CD4-positive, alpha-beta memory T cell (primary cell): ENCODE measurements around the gene EFCAB11. TPM values are rescaled to one million over a fixed set of nuclear protein-coding genes. Genes with fewer than 3 reads are reported as not detected.
A peak's percentile ranks its signal among the peaks of the same experiment; 100 is the strongest.

Source experiments
- CTCF ChIA-PET: fragments of 350-600 bp; sonication (Branson Sonifier 250); formaldehyde crosslinking; loops from one replicate; lab custom pipeline; 2021; ENCODE audit warnings: inconsistent platforms; ENCODE audit not compliant: partially characterized antibody; lab: Charles Lee
- POLR2A ChIA-PET: fragments of 350-600 bp; sonication (Branson Sonifier 250); formaldehyde crosslinking; loops from one replicate; lab custom pipeline; 2021; ENCODE audit not compliant: partially characterized antibody; lab: Charles Lee
- DNase-seq, 5 donors: peaks; one replicate each; pipeline versions ENCODE4 v3.0.0 to v3.0.0-alpha.2; 2020 to 2022; ENCODE audit warnings: mixed read lengths in 1 of 5
- H3K27ac ChIP-seq: one replicate; pipeline ENCODE4 v1.7.0; 2013; ENCODE audit warnings: low read depth, low read length
- H3K27me3 ChIP-seq: 2 replicates; pipeline ENCODE4 v1.7.0; 2013; ENCODE audit warnings: mild to moderate bottlenecking, low read length, moderate library complexity; ENCODE audit not compliant: insufficient read depth
- H3K36me3 ChIP-seq: 2 replicates; pipeline ENCODE4 v1.7.0; 2013; ENCODE audit warnings: mild to moderate bottlenecking, low read length, moderate library complexity; ENCODE audit not compliant: insufficient read depth
- H3K4me1 ChIP-seq: 2 replicates; pipeline ENCODE4 v1.7.0; 2013; ENCODE audit warnings: mild to moderate bottlenecking, low read length, moderate library complexity; ENCODE audit not compliant: insufficient read depth
- H3K4me3 ChIP-seq, 2 donors: one replicate each; pipeline ENCODE4 v1.7.0; 2013; ENCODE audit warnings: low read length in 2 of 2, mild to moderate bottlenecking in 1 of 2
- H3K9me3 ChIP-seq, 2 donors: one replicate each; pipeline ENCODE4 v1.7.0; 2013; ENCODE audit warnings: low read length in 2 of 2, control low read depth in 1 of 2; ENCODE audit not compliant: control insufficient read depth in 1 of 2
- H3K27ac Mint-ChIP-seq, 7 donors: one replicate each; pipeline ENCODE4 v1.8.0; 2020 to 2021; ENCODE audit warnings: mixed read lengths in 7 of 7, mild to moderate bottlenecking in 6 of 7, inconsistent platforms in 3 of 7, moderate library complexity in 3 of 7
- H3K27me3 Mint-ChIP-seq, 2 donors: one replicate each; pipeline ENCODE4 v1.8.0; 2020 to 2021; ENCODE audit warnings: mixed read lengths in 2 of 2
- H3K36me3 Mint-ChIP-seq, 2 donors: one replicate each; pipeline ENCODE4 v1.8.0; 2020 to 2021; ENCODE audit warnings: mixed read lengths in 2 of 2, inconsistent platforms in 1 of 2, mild to moderate bottlenecking in 1 of 2
- H3K4me1 Mint-ChIP-seq, 4 donors: one replicate each; pipeline ENCODE4 v1.8.0; 2020 to 2021; ENCODE audit warnings: mixed read lengths in 4 of 4, mild to moderate bottlenecking in 1 of 4
- H3K4me3 Mint-ChIP-seq, 8 donors: one replicate each; pipeline ENCODE4 v1.8.0; 2020 to 2021; ENCODE audit warnings: mixed read lengths in 8 of 8, mild to moderate bottlenecking in 7 of 8, moderate library complexity in 6 of 8, inconsistent platforms in 3 of 8
- H3K9me3 Mint-ChIP-seq, 8 donors: one replicate each; pipeline ENCODE4 v1.8.0; 2020 to 2021; ENCODE audit warnings: mixed read lengths in 8 of 8, mild to moderate bottlenecking in 5 of 8, inconsistent platforms in 3 of 8, moderate library complexity in 1 of 8
- intact Hi-C: fragments of 100-400 bp; cut with micrococcal nuclease; formaldehyde crosslinking; loops from one replicate; pipeline ENCODE4 v1.15.1; 2023
- polyA plus RNA-seq, 2 donors: library from polyadenylated mRNA; unstranded; fragments of 300-500 nt; fragmentation: Illumina TruSeq; gene quantifications; one replicate each; pipeline ENCODE4 v1.2.3, GENCODE V29; 2021
- total RNA-seq, 2 experiments: library from RNA; stranded (reverse); gene quantifications; one replicate each; pipeline ENCODE4 v1.2.3, GENCODE V29; 2021

Gene EFCAB11
- total and polyA plus RNA-seq, 4 experiments from 2014 or later = 0.36 to 2.6 (median 1.9) TPM

DNA sequence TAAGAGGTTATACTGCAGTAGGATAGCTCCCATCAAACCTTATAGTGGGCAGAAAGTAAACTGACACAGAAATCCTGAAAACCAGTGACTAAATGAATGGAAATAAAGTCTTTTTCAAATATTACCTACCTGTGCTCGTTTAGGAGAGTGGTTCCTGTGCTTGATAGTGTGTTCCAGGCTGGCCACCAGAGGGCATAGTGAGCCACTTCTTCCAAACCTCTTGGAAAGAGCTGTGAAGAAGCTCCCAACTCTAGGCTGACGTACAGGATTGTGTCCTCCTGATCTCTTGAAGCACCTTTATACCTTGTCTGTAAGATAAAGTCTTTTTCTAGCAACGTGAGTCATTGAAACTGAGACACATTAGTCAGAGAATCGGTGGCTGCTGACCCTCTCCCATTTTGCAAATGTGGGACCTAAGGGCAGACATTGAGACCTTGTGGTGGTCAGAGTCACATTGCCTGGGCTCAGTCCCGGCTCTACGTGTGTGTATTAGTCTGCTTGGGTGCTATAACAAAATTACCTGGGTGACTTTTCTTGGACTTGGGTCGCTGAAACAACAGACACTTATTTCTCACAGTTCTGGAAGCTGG, 18.8 kb upstream of the EFCAB11 start:
- H3K27ac ChIP-seq = no peak overlapping the region
- intact Hi-C loops = loop anchor here (1.0 to 2.0 kb wide), 2 partner anchors 17 to 34 kb away; no protein-coding TSS in a partner anchor

DNA sequence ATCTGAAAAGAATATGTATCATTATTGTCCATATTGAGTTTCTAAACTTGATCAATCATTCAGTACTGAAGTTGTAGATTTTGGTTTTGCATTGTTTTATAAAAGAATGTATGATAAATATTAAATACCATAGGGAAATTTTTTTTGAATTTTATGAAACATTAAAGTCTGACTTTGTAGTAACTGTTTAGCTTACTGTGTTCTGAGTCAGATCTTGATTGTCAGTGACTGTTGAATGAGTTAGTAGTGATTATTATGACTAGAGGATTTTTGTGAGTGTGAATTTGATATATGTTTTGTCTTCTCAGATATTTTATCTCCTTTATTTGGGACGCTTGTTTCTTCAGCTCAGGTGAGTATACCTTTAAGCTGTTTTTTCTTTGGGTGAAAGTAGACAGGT, 11.3 kb upstream of the EFCAB11 start:
- Histone ChIP-seq H3K4me1 (peaks cover 4% of the 10 kb centered on the region), H3K4me3 (no peak overlapping the region), H3K9me3 (no peaks in the 10 kb centered on the region), H3K36me3 (peaks cover 45% of the 10 kb centered on the region), H3K27ac (no peak overlapping the region), H3K27me3 (no peaks in the 10 kb centered on the region)
- ChIA-PET CTCF (interaction anchor here (0.8 to 7.6 kb wide), 3 partner anchors 6 to 27 kb away, joined by 4 to 52 read pairs (median 4); no protein-coding TSS in a partner anchor), POLR2A (interaction anchor here (2.1 kb wide), 1 partner anchor 10 kb away, joined by 11 read pairs; the partner anchor contains the start of gene TDP1)
- Mint-ChIP-seq H3K4me1 (peaks cover 9 to 43% (median 16%) of the 10 kb centered on the region in 4 donors), H3K9me3 (no peaks in the 10 kb centered on the region), H3K27me3 (no peaks in the 10 kb centered on the region), H3K27ac (no peak overlapping the region), H3K4me3 (no peak overlapping the region), H3K36me3 (peaks cover 56 to 69% of the 10 kb centered on the region in 2 donors)
- no peak for DNase-seq
- intact Hi-C loops = no loop called here

More for the DNA sequence above, 18.8 kb upstream of the EFCAB11 start:
- CTCF ChIA-PET = interaction anchor here (0.6 to 5.8 kb wide), 23 partner anchors 9 to 1097 kb away, joined by 3 to 52 read pairs (median 4); partner anchors contain the start of genes EFCAB11 and TDP1
- Histone ChIP-seq H3K9me3 (no peaks in the 10 kb centered on the region), H3K4me1 (no peaks in the 10 kb centered on the region), H3K36me3 (peaks cover 52% of the 10 kb centered on the region), H3K4me3 (no peak overlapping the region), H3K27me3 (no peaks in the 10 kb centered on the region)
- no peaks in the 10 kb centered on the region for H3K9me3 Mint-ChIP-seq
- H3K27me3 Mint-ChIP-seq = no peaks in the 10 kb centered on the region
- peaks cover 0 to 3% (median 1%) of the 10 kb centered on the region in 4 donors for H3K4me1 Mint-ChIP-seq
- peak overlapping the region in 1 of 7 donors; percentile 32 for H3K27ac Mint-ChIP-seq
- DNase-seq = peak in 4 of 5 donors; percentile 25 to 37 (median 32)
- H3K36me3 Mint-ChIP-seq = peaks cover 42 to 67% of the 10 kb centered on the region in 2 donors
- no peak overlapping the region for H3K4me3 Mint-ChIP-seq
- POLR2A ChIA-PET = interaction anchor here (2.7 kb wide), 1 partner anchor 17 kb away, joined by 13 read pairs; the partner anchor contains the start of gene TDP1

DNA sequence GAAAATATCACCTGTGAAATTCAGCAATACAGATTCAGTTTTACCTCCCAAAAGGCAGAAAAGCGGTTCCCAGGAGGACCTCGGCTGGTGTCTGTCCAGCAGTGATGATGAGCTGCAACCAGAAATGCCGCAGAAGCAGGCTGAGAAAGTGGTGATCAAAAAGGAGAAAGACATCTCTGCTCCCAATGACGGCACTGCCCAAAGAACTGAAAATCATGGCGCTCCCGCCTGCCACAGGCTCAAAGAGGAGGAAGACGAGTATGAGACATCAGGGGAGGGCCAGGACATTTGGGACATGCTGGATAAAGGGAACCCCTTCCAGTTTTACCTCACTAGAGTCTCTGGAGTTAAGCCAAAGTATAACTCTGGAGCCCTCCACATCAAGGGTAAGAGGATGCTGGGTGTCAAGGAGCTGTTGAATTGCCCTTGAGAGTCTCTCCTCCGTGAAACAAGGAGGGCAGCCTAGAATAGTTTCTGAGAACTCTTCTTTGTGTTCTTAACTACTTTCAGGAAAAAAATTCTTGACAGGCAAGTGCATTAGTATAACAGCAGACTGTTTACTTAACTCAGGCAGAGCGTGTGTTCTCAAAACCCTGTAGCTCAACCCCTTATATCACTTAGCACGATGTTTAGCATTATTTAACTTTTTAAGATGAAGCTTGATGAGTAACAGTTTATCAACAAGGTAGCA, 8.9 kb upstream of the EFCAB11 start:
- Mint-ChIP-seq H3K4me3 (no peak overlapping the region), H3K27me3 (no peaks in the 10 kb centered on the region), H3K36me3 (peaks cover 47 to 62% of the 10 kb centered on the region in 2 donors), H3K9me3 (no peaks in the 10 kb centered on the region), H3K4me1 (peaks cover 26 to 64% (median 30%) of the 10 kb centered on the region in 4 donors), H3K27ac (peak overlapping the region in 1 of 7 donors; percentile 59)
- POLR2A ChIA-PET = no interaction called here
- H3K9me3 ChIP-seq = no peaks in the 10 kb centered on the region
- DNase-seq = no peak
- CTCF ChIA-PET = interaction anchor here (1.0 to 7.6 kb wide), 2 partner anchors 8 to 24 kb away, joined by 3 to 52 read pairs; no protein-coding TSS in a partner anchor
- no peak overlapping the region for H3K27ac ChIP-seq
- peaks cover 36% of the 10 kb centered on the region for H3K36me3 ChIP-seq
- intact Hi-C loops = no loop called here
- peaks cover 26% of the 10 kb centered on the region for H3K4me1 ChIP-seq
- no peak overlapping the region for H3K4me3 ChIP-seq
- no peaks in the 10 kb centered on the region for H3K27me3 ChIP-seq

DNA sequence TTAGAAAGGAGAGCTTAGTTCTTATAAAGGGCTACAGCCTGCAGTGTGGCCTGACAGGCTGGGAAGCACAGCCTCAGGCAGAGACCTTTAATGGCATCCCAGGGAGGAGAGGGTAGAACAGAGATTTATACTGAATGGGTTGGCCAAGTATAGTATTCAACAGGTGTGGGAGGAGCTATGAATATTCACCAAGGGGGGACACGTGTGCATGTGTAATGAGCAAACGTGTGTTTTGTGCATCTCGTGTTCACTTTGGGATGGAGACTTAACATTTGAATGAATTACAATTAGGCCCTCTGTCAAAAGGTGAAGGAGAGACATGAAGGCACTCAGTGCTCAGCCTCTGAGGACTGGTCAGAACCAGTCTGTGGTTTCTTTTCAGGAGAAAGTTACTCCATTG, 6.4 kb upstream of the EFCAB11 start:
- Mint-ChIP-seq H3K4me3 (peak overlapping the region in 4 of 8 donors; percentile 30 to 69 (median 50)), H3K9me3 (no peaks in the 10 kb centered on the region), H3K4me1 (peaks cover 41 to 81% (median 51%) of the 10 kb centered on the region in 4 donors), H3K36me3 (peaks cover 37 to 53% of the 10 kb centered on the region in 2 donors), H3K27me3 (no peaks in the 10 kb centered on the region), H3K27ac (peak overlapping the region in 5 of 7 donors; percentile 12 to 74 (median 64))
- intact Hi-C loops = no loop called here
- H3K36me3 ChIP-seq = peaks cover 24% of the 10 kb centered on the region
- H3K4me3 ChIP-seq = no peak overlapping the region
- ChIA-PET CTCF (interaction anchor here (2.8 to 7.6 kb wide), 2 partner anchors 11 to 22 kb away, joined by 12 to 52 read pairs; no protein-coding TSS in a partner anchor), POLR2A (no interaction called here)
- no peak for DNase-seq
- no peaks in the 10 kb centered on the region for H3K27me3 ChIP-seq
- H3K27ac ChIP-seq = no peak overlapping the region
- H3K4me1 ChIP-seq = peaks cover 43% of the 10 kb centered on the region
- H3K9me3 ChIP-seq = no peaks in the 10 kb centered on the region

DNA sequence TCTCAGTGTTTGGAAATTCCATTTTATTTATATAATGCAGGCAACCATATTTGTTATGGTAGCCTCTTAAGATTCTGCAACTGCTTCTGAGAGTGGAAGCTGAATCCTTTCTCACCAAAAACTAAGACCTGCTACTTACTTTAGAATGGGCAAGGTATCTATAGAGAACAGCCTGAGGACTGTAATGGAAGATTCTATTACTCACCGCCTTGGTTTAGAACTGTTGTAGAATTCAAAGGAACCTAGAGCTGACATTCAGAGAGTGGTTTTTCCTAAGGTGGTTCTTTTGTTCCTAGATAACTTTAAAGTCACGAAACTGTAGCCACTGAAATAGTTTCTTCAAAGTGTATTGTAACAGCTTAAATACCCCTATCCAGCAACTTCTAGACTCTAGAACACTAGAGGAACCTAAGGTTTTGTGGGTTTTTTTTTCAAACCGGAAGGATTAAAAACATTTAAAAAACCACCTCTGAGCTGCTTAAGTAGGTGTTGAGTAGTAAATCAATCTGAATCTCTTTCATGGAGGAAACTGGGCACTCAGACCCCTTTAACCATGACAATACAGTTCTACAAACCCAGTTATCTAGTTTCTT, 5.4 kb upstream of the EFCAB11 start:
- no peaks in the 10 kb centered on the region for H3K27me3 ChIP-seq
- CTCF ChIA-PET = interaction anchor here (2.8 to 7.6 kb wide), 2 partner anchors 12 to 21 kb away, joined by 12 to 52 read pairs; no protein-coding TSS in a partner anchor
- Mint-ChIP-seq H3K27me3 (no peaks in the 10 kb centered on the region), H3K4me3 (peak overlapping the region in 7 of 8 donors; percentile 29 to 71 (median 63)), H3K27ac (peak overlapping the region; percentile 63 to 82 (median 71)), H3K4me1 (peaks cover 41 to 75% (median 54%) of the 10 kb centered on the region in 4 donors), H3K9me3 (no peaks in the 10 kb centered on the region), H3K36me3 (peaks cover 31 to 53% of the 10 kb centered on the region in 2 donors)
- intact Hi-C loops = loop anchor here (5.0 to 10.0 kb wide), 5 partner anchors 238 to 1405 kb away; partner anchors contain the start of genes EML5, PTPN21 and TTC8
- POLR2A ChIA-PET = interaction anchor here (1.4 kb wide), 1 partner anchor 8 kb away, joined by 3 read pairs; no protein-coding TSS in a partner anchor
- DNase-seq = peak in 4 of 5 donors; percentile 21 to 46 (median 34)
- H3K4me3 ChIP-seq = no peak overlapping the region
- peak overlapping the region; percentile 1 for H3K27ac ChIP-seq
- H3K9me3 ChIP-seq = no peaks in the 10 kb centered on the region
- peaks cover 24% of the 10 kb centered on the region for H3K36me3 ChIP-seq
- peaks cover 43% of the 10 kb centered on the region for H3K4me1 ChIP-seq

DNA sequence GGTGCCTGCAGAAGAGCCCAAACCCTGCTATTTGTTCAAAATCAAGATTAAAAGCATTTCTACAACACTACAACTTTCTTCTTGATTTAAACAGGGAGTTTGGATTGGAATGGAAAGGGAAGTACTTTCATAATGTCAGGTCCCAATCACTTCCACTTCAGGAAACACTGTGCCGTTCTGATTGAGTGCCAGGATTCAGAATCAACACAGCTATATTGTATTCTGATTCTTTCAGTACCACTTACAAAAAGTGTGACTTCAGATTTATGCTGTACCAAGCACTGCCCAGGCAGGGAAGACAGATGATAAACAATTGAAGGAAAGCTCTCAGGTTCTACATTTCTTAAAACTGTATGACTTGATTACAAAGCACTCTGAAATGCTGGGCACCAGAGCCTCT, 4.4 kb upstream of the EFCAB11 start:
- peaks cover 15% of the 10 kb centered on the region for H3K36me3 ChIP-seq
- Mint-ChIP-seq H3K27ac (peak overlapping the region in 3 of 7 donors; percentile 57 to 71 (median 68)), H3K36me3 (peaks cover 22 to 46% of the 10 kb centered on the region in 2 donors), H3K4me3 (peak overlapping the region in 2 of 8 donors; percentile 2 to 7), H3K9me3 (no peaks in the 10 kb centered on the region), H3K27me3 (no peaks in the 10 kb centered on the region), H3K4me1 (peaks cover 45 to 79% (median 60%) of the 10 kb centered on the region in 4 donors)
- H3K9me3 ChIP-seq = no peaks in the 10 kb centered on the region
- H3K27me3 ChIP-seq = no peaks in the 10 kb centered on the region
- ChIA-PET POLR2A (interaction anchor here (1.4 kb wide), 1 partner anchor 9 kb away, joined by 3 read pairs; no protein-coding TSS in a partner anchor), CTCF (interaction anchor here (2.8 to 7.6 kb wide), 2 partner anchors 13 to 20 kb away, joined by 12 to 52 read pairs; no protein-coding TSS in a partner anchor)
- no peak overlapping the region for H3K4me3 ChIP-seq
- intact Hi-C loops = loop anchor here (5.0 to 10.0 kb wide), 5 partner anchors 237 to 1404 kb away; partner anchors contain the start of genes EML5, PTPN21 and TTC8
- DNase-seq = no peak
- H3K4me1 ChIP-seq = peaks cover 48% of the 10 kb centered on the region
- H3K27ac ChIP-seq = no peak overlapping the region
